ENCODE data around the gene PSMF1. TPM values are rescaled to one million over a fixed set of nuclear protein-coding genes. Genes with fewer than 3 reads are reported as not detected.
A peak's percentile ranks its signal among the peaks of the same experiment; 100 is the strongest.
"Not testable (repeated sequence)": the region's sequence is repeated elsewhere in the genome, so short reads cannot be mapped to it uniquely, and the experiment has no call there.

PSMF1 gene
- total RNA-seq, 1 donor from 2014 or later = 99.7 TPM

DNA sequence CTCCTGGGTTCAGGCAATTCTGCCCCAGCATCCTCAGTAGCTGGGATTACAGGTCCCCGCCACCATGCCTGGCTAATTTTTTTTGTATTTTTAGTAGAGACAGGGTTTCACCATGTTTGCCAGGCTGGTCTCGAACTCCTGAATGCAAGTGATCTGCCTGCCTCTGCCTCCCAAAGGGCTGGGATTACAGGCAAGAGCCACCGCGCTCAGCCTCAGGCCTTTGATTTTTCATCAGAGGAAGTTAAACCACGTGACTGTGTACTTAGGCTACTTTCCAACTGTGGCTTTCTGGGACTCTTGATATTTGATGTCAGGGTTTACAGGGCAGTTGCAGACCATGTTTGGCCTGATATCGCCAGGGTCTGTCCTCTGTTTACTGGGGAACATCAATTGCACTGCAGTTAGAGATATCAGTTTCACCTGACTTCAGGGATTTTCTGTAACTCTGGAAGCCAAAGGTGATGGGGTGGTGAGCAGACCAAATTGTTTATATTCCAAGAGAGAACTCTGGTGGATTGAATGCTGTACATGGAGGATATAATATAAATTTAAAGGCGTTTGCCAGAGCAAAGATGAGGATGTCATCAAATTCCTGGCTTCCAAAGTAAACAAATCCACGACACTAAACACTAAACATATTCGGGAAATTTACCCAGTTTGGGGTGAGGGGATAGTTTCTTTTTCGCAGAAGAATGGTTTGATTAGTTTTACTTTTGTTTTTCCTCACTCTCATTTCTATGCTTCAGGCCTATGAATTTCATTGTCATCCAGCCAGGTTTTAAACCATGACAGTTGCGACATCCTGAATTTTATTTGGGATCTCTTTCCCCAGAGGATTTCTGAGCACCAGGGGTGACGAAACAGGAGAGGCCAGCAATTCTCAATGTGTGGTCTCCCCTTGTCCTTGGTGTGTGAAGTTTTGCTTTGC, 4.2 kb downstream of the PSMF1 start:
- peak; percentile 64 for ATAC-seq

GRCh38 chr20:1123666-1124065, 5.3 kb downstream of the PSMF1 start:
- no peak for ATAC-seq
- DNase-seq (ENCODE audit: low spot score) = no peak

More for the DNA sequence above, 4.2 kb downstream of the PSMF1 start:
- DNase-seq (ENCODE audit: low spot score) = peak; percentile 84

DNA sequence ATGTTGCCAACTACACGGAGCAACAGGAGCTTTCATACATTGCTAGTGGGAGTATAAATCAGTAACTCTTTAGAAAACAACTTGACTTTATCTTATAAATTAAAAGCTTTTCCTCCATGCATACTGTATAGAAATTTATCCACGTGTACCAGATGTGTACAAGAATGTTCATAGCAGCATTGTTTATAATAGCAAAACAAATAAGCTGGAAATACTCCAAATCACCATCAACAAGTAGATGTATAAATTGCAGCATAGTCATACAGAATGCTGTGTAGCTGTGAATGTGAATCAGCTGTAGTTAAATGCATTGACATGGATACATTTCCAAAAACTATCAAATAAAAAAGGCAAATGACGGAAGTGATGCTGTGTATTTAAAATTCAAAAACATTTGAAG, 6.0 kb downstream of the PSMF1 start:
- ATAC-seq (no peak), DNase-seq (ENCODE audit: low spot score) (no peak)

GRCh38 chr20:1125277-1125676, 6.9 kb downstream of the PSMF1 start:
- DNase-seq (ENCODE audit: low spot score) = no peak

DNA sequence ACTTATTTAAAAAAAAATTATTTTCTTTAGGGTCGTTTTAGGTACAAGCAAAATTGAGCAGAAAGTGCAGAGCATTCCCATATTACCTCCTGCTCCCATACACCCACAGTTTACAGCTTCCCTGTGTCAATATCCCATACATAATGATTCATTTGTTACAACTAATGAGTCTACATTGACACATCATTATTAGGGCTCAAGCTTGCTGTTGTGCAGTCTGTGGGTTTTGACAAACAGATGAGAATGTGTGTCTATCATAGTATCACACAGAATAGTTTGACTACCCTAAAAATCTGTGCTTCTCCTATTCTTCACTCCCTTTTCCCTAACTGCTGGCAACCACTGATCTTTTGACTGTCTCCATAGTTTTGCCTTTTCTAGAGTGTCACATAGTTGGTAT, 9.4 kb downstream of the PSMF1 start:
- no peak for DNase-seq (ENCODE audit: low spot score)
- ATAC-seq = no peak

More at GRCh38 chr20:1125277-1125676, 6.9 kb downstream of the PSMF1 start:
- ATAC-seq = no peak

- ATAC-seq = no peak
- DNase-seq (ENCODE audit: low spot score) = no peak
These were observed 11.8 kb downstream of the PSMF1 start for GRCh38 chr20:1130058-1130694.

GRCh38 chr20:1130847-1131246, 12.4 kb downstream of the PSMF1 start:
- ATAC-seq (peak; percentile 50), DNase-seq (ENCODE audit: low spot score) (no peak)

- ATAC-seq (no peak), DNase-seq (ENCODE audit: low spot score) (no peak)
These were observed 13.0 kb downstream of the PSMF1 start for GRCh38 chr20:1131354-1131753.

- no peak for DNase-seq (ENCODE audit: low spot score)
- ATAC-seq = no peak
These were observed 16.0 kb downstream of the PSMF1 start for GRCh38 chr20:1134355-1134754.

- ATAC-seq (no peak), DNase-seq (ENCODE audit: low spot score) (no peak)
These were observed 16.4 kb downstream of the PSMF1 start for GRCh38 chr20:1134836-1135235.

DNA sequence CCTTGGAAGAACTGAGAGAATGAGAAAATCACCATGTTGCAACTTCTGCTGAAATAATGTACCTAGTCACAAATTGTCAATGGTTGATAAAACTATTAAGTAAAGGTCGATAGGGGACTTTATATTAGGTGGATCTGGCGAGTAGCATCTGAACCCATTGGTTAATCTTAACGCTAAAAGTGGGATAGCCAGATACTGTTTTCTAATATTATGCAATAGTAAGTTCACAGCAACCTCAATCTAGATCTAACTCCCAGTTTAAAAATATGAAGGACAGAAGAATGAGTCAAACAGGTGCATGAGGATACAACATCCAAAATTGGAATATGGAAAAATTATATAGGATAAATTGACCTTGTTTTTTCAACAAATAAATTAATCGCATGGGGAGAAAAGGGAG, 18.8 kb downstream of the PSMF1 start:
- DNase-seq (ENCODE audit: low spot score) = no peak
- peak; percentile 34 for ATAC-seq

- no peak for ATAC-seq
These were observed 26.2 kb downstream of the PSMF1 start for GRCh38 chr20:1144401-1145172.

DNA sequence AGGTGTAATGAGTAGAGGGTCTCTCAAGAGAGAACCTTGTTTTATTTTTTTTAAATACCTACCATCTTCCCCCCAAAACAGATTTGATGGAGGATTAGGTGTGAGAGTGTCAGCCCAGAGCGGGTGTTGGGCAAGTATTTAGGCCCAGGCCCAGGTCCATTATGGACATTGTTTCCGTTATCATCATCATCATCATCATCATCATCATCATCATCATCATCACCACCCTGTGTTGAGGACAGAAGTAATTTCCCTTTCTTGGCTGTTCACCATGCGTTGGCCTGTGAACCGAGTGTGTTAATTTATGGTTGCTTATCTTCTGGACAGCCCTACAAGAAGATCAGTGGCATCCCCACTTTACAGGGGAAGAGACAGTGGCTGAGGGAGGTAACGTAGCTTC, 28.6 kb downstream of the PSMF1 start:
- DNase-seq (ENCODE audit: low spot score) (no peak), ATAC-seq (no peak)

More at GRCh38 chr20:1144401-1145172, 26.2 kb downstream of the PSMF1 start:
- DNase-seq (ENCODE audit: low spot score) = no peak

DNA sequence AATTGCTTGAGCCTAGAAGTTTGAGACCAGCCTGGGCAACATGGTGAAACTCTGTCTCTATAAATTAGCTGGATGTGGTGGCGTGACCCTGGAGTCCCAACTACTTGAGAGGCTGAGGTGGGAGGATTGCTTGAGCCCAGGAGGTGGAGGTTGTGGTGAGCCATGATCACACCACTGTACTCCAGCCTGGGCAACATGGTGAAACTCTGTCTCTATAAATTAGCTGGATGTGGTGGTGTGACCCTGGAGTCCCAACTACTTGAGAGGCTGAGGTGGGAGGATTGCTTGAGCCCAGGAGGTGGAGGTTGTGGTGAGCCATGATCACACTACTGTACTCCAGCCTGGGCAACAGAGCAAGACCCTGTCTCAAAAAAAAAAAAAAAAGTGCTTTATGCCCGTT, 31.4 kb downstream of the PSMF1 start:
- peak; percentile 30 for ATAC-seq
- DNase-seq (ENCODE audit: low spot score) = not testable (repeated sequence)

- DNase-seq (ENCODE audit: low spot score) = peak; percentile 71
These were observed 31.8 kb downstream of the PSMF1 start for GRCh38 chr20:1150218-1150617.

GRCh38 chr20:1150968-1151367, 32.6 kb downstream of the PSMF1 start:
- DNase-seq (ENCODE audit: low spot score) = no peak
- ATAC-seq = peak; percentile 42

More at GRCh38 chr20:1150218-1150617, 31.8 kb downstream of the PSMF1 start:
- peak; percentile 93 for ATAC-seq

GRCh38 chr20:1154226-1154625, 35.8 kb downstream of the PSMF1 start:
- no peak for ATAC-seq
- DNase-seq (ENCODE audit: low spot score) = no peak

GRCh38 chr20:1154691-1155090, 36.3 kb downstream of the PSMF1 start:
- no peak for ATAC-seq
- no peak for DNase-seq (ENCODE audit: low spot score)

- DNase-seq (ENCODE audit: low spot score) = no peak
- no peak for ATAC-seq
These were observed 36.9 kb downstream of the PSMF1 start for GRCh38 chr20:1155342-1155741.

DNA sequence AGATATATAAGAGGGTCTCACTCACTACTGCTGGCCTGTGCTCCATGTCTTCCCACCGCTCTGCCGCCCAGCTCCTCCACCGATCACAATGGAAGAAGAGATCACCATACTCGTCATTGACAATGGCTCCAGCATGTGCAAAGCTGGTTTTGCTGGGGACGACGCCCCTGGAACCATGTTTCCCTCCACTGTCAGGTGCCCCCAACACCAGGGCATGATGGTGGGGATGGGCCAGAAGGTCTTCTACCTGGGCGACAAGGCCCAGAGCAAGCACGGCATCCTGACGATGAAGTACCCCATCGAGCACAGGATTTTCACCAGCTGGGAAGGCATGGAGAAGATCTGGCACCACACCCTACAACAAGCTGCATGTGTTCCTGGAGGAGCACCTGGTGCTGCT, 42.1 kb downstream of the PSMF1 start:
- no peak for ATAC-seq
- no peak for DNase-seq (ENCODE audit: low spot score)

DNA sequence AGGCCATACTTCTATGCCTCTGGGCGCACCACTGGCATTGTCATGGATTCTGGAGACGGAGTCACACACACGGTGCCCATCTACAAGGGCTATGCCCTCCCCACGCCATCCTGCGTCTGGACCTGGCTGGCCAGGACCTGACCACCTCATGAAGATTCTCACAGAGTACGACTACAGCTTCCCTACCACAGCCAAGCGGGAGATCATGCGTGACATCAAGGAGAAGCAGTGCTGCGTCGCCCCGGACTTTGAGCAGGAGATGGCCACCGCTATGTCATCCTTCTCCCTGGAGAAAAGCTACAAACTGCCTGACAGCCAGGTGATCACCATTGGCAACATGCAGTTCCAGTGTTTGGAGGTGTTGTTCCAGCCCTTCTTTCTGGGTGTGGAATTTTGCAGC, 42.6 kb downstream of the PSMF1 start:
- no peak for DNase-seq (ENCODE audit: low spot score)

More for the DNA sequence above, 42.6 kb downstream of the PSMF1 start:
- no peak for ATAC-seq
